SU-DHL-6 (cell line): ENCODE measurements around the gene CNN2.
A peak's percentile ranks its signal among the peaks of the same experiment; 100 is the strongest.

Source experiments
- H2AFZ ChIP-seq: fragments of 200-600 bp; sonication (generic); 2 replicates; pipeline ENCODE4 v1.6.1; 2014; ENCODE audit warnings: low read depth, mild to moderate bottlenecking, moderate library complexity, mixed read lengths, antibody characterized with exemption, low read length; ENCODE audit not compliant: severe bottlenecking
- H3F3A ChIP-seq: fragments of 200-600 bp; shearing (Covaris generic); 2 replicates; pipeline ENCODE4 v1.6.0; 2016; ENCODE audit warnings: antibody characterized with exemption, mild to moderate bottlenecking; ENCODE audit not compliant: insufficient read depth
- H3K27ac ChIP-seq: fragments of 200-600 bp; sonication (generic); 2 replicates; pipeline ENCODE4 v1.5.1; 2016; ENCODE audit warnings: low read depth, mild to moderate bottlenecking, low read length, moderate library complexity, mixed read lengths
- H3K27me3 ChIP-seq: fragments of 200-600 bp; sonication (generic), shearing (Covaris generic); 2 replicates; pipeline ENCODE4 v1.6.0; 2014; ENCODE audit warnings: mild to moderate bottlenecking, low read length
- H3K36me3 ChIP-seq: fragments of 200-600 bp; sonication (generic); 2 replicates; pipeline ENCODE4 v1.6.1; 2014; ENCODE audit warnings: mild to moderate bottlenecking, low read length, mixed read lengths
- H3K4me2 ChIP-seq: fragments of 300-600, 200-600 bp; shearing (Covaris generic), sonication (generic); 2 replicates; pipeline ENCODE4 v1.6.0; 2014; ENCODE audit warnings: low read length, low read depth, mild to moderate bottlenecking; ENCODE audit not compliant: poor library complexity, severe bottlenecking
- H3K4me3 ChIP-seq: fragments of 200-600 bp; sonication (generic); 2 replicates; pipeline ENCODE4 v1.5.1; 2014; ENCODE audit warnings: antibody characterized with exemption, low read length, mild to moderate bottlenecking, mixed read lengths; ENCODE audit not compliant: insufficient read depth, poor library complexity, severe bottlenecking
- H3K79me2 ChIP-seq: fragments of 200-600 bp; sonication (generic); 2 replicates; pipeline ENCODE4 v1.6.1; 2014; ENCODE audit warnings: mild to moderate bottlenecking, low read length, moderate library complexity; ENCODE audit not compliant: insufficient read depth
- H3K9ac ChIP-seq: fragments of 200-600 bp; sonication (generic); 2 replicates; pipeline ENCODE4 v1.7.0; 2014; ENCODE audit warnings: mild to moderate bottlenecking, low read length
- H3K9me2 ChIP-seq: fragments of 200-600 bp; sonication (generic); replicated peaks from 2 replicates; pipeline ENCODE4 v1.6.1; 2014; ENCODE audit warnings: low read length; ENCODE audit not compliant: insufficient read depth
- H3K9me3 ChIP-seq: fragments of 200-600 bp; sonication (generic); 2 replicates; pipeline ENCODE4 v1.6.1; 2014; ENCODE audit warnings: low read length, mixed read lengths; ENCODE audit not compliant: insufficient read depth
- H4K20me1 ChIP-seq: fragments of 200-600 bp; sonication (generic); 2 replicates; pipeline ENCODE4 v1.6.1; 2014; ENCODE audit warnings: low read depth, mild to moderate bottlenecking, antibody characterized with exemption, low read length, moderate library complexity, mixed read lengths
- EZH2phosphoT487 ChIP-seq: fragments of 200-600 bp; sonication (generic), shearing (Covaris generic); conservative IDR thresholded peaks from 2 replicates; pipeline ENCODE4 v1.6.1; 2018; ENCODE audit warnings: mild to moderate bottlenecking, antibody characterized with exemption, low read length, moderate library complexity, mixed read lengths
- TF ChIP-seq, protein P1 (sequence below): fragments of 200-600 bp; sonication (generic); IDR thresholded peaks from one replicate; pipeline ENCODE4 v1.5.1; 2017; ENCODE audit warnings: antibody characterized with exemption, mild to moderate bottlenecking, low read length, moderate library complexity; ENCODE audit not compliant: insufficient read depth, poor library complexity, severe bottlenecking

CNN2 gene

DNA sequence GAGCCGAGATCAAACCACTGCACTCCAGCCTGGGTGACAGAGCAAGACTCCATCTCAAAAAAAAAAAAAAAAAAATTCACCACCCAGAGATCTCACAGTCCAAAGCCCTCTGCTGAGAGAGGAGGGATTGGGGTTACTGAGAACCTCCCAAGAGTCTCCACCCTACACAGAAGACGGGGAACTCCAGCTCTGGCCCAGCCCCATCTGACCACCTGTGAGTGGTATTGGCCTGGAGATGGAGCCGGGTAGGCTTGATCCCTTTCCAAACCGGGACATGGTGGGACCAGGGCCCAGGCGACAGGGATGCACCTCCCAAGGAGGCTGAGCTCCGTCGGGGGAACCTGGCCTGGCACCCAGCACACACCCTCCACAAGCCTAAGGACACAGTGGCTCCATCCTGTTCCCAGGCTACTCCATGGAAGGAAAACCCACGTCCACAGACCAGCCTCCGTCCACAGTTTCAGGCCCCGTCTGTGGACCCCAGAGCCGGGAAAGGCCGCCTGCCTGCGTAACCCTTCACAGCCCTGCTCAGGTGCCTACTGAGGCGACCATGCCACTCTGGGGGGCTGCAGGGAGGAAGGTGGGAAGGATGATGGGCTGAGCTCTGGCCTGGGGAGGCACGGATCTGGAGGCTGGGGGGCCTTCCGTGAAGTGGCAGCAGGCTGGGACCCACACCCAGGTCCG lies 7.3 kb upstream of the CNN2 start:
- H3K9ac ChIP-seq, result peak overlapping the region; percentile 91
- no peaks in the 10 kb centered on the region for H3K36me3 ChIP-seq
- H3K79me2 ChIP-seq, result peaks cover 63% of the 10 kb centered on the region
- H3K4me3 ChIP-seq, result peak overlapping the region; percentile 89
- H3K27ac ChIP-seq, result peak overlapping the region; percentile 61
- H3F3A ChIP-seq, result peaks cover 9% of the 10 kb centered on the region
- H3K9me2 ChIP-seq, result no peaks in the 10 kb centered on the region
- TF ChIP-seq, protein P1, sequence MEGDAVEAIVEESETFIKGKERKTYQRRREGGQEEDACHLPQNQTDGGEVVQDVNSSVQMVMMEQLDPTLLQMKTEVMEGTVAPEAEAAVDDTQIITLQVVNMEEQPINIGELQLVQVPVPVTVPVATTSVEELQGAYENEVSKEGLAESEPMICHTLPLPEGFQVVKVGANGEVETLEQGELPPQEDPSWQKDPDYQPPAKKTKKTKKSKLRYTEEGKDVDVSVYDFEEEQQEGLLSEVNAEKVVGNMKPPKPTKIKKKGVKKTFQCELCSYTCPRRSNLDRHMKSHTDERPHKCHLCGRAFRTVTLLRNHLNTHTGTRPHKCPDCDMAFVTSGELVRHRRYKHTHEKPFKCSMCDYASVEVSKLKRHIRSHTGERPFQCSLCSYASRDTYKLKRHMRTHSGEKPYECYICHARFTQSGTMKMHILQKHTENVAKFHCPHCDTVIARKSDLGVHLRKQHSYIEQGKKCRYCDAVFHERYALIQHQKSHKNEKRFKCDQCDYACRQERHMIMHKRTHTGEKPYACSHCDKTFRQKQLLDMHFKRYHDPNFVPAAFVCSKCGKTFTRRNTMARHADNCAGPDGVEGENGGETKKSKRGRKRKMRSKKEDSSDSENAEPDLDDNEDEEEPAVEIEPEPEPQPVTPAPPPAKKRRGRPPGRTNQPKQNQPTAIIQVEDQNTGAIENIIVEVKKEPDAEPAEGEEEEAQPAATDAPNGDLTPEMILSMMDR, result no peak
- TF ChIP-seq EZH2phosphoT487, result no peak
- no peak overlapping the region for H2AFZ ChIP-seq
- peak overlapping the region; percentile 86 for H3K4me2 ChIP-seq
- H3K27me3 ChIP-seq, result no peaks in the 10 kb centered on the region
- H3K9me3 ChIP-seq, result no peaks in the 10 kb centered on the region
- 0 out of 2 replicates have a peak, but pooled peaks cover 5% of the 10 kb centered on the region for H4K20me1 ChIP-seq

DNA sequence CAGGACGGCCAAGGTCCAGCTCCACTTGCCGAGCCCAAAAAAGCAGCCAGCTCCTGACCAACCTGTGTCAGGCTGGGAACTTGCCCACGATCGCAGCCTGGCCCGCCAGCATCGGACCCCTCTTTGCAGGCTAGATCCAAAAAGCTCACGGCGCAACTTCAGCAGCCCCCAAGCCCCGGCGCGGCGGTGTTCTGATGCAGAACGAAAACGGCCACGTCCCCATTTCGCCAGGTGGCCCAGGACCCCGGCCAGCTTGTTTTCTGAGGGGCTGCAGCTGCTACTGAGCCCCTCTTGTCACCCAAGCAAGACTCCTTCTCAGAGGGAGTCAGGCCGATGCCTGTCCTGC lies 6.8 kb upstream of the CNN2 start:
- Histone ChIP-seq H2AFZ (no peak overlapping the region), H4K20me1 (0 out of 2 replicates have a peak, but pooled peaks cover 5% of the 10 kb centered on the region), H3K9me3 (no peaks in the 10 kb centered on the region), H3K79me2 (peaks cover 62% of the 10 kb centered on the region), H3K4me2 (peak overlapping the region; percentile 86), H3F3A (peaks cover 9% of the 10 kb centered on the region), H3K27ac (peak overlapping the region; percentile 61), H3K36me3 (no peaks in the 10 kb centered on the region), H3K9me2 (no peaks in the 10 kb centered on the region), H3K9ac (peak overlapping the region; percentile 91), H3K27me3 (no peaks in the 10 kb centered on the region), H3K4me3 (peak overlapping the region; percentile 89)
- TF ChIP-seq, protein P1, result no peak
- TF ChIP-seq EZH2phosphoT487, result no peak

DNA sequence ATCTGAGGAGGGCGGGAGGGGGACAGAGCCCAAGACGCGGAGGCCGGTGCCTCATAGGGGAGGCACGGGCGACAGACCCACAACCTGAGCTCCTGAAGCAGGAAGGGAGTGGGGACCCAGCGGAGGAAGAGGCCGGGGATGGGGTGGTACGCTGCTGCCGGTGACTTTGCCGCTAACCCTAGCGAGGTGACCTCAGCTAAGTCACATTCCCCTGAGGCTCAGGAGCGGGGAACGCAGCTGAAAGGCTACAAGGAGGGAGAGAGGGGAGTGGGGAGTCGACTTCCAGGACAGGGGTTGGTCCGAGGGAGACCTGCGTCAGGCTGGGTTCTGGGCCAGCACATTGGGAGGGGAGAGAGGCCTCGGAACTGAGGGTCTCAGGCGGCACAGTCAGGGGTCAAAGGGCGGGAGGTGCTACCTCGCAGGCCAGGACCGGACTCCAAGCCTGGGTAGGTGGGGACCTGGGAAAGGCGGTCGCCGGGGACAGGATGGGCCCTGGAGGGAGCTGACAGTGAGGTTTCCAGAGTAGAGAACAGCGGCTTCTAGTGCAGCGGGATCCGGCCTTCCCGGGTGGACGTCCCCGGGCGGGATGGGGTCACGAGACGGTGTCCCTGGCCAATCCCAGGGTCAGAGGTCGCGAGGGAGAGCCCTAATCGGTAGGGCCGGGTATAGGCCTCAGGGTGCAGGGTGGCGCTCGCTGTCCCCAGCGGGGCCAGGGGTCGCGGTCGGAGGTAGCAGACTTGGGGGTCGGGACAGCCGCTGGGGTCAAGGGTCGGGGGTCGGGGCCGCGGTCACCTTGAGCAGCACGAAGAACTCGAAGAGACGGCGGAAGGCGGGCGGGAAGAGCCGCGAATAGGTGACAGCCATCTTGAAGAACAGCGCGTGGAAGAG lies 6.2 kb upstream of the CNN2 start:
- 0 out of 2 replicates have a peak, but pooled peaks cover 5% of the 10 kb centered on the region for H4K20me1 ChIP-seq
- peak overlapping the region; percentile 91 for H3K9ac ChIP-seq
- TF ChIP-seq EZH2phosphoT487, result no peak
- TF ChIP-seq, protein P1, result no peak
- H3K27me3 ChIP-seq, result no peaks in the 10 kb centered on the region
- no peaks in the 10 kb centered on the region for H3K9me3 ChIP-seq
- peak overlapping the region; percentile 89 for H3K4me3 ChIP-seq
- no peaks in the 10 kb centered on the region for H3K36me3 ChIP-seq
- H3K79me2 ChIP-seq, result peaks cover 55% of the 10 kb centered on the region
- H3K9me2 ChIP-seq, result no peaks in the 10 kb centered on the region
- peak overlapping the region; percentile 86 for H3K4me2 ChIP-seq
- peaks cover 9% of the 10 kb centered on the region for H3F3A ChIP-seq
- H3K27ac ChIP-seq, result peak overlapping the region; percentile 61
- no peak overlapping the region for H2AFZ ChIP-seq
